Tibial nerve (tissue), 3 donors: ENCODE measurements around the gene TRMT11.

Experiments
- CTCF ChIP-seq, 5 experiments: fragments of 200-600 bp in 3 of 5; fragments of 450-650 bp in 2 of 5; sonication (generic) in 3 of 5; IDR thresholded peaks; one replicate each; pipeline ENCODE4 v1.5.1; 2016 to 2019; ENCODE audit warnings: antibody characterized with exemption in 5 of 5, mild to moderate bottlenecking in 3 of 5, moderate library complexity in 2 of 5
- POLR2A ChIP-seq, 2 donors: fragments of 450-650 bp; IDR thresholded peaks; one replicate each; pipeline ENCODE4 v1.6.1; 2017; ENCODE audit warnings: antibody characterized with exemption in 2 of 2, mild to moderate bottlenecking in 2 of 2, moderate library complexity in 2 of 2

- TF ChIP-seq CTCF (IDR thresholded peaks at IDR 0.05) (no peak), POLR2A (IDR thresholded peaks at IDR 0.05) (no peak)
Observed at GRCh38 chr6:125940247-125941041, 45.9 kb upstream of the TRMT11 start.
